HG02938 (cell line): ENCODE data around the gene FNDC3A.
"Not testable (repeated sequence)": the region's sequence is repeated elsewhere in the genome, so short reads cannot be mapped to it uniquely, and the experiment has no call there.

Experiments
- ATAC-seq: cut with Tn5 transposase; IDR thresholded peaks from one replicate; pipeline ENCODE4 v1.9.1; 2021; ENCODE audit warnings: mild to moderate bottlenecking, moderate library complexity; ENCODE audit not compliant: unreplicated experiment

The FNDC3A gene

DNA sequence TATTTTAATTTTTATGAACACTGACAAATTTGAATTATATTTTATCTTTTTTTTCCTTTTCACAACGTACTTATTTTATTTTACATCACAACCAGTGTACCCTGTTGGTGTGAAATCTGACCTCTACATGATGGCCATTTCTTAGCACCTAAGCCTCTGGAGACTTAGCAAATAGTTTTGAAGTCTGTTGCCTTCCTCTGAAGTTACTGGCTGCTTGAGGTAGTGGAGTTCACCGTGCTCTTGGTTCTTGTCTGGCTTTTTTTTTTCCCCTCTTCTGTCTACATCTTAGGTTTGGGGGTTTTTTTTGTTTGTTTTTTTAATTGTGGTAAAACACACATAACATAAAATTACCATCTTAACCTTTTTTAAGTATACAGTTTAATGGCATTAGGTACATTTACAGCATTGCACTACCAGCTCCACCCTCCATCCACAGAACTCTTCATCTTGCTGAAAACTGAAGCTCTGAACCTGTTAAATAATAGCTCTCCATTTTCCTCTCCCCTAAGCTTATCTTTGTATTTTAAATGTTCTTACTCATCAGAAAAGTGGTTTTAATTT lies 150.3 kb downstream of the FNDC3A start:
- ATAC-seq: no peak

DNA sequence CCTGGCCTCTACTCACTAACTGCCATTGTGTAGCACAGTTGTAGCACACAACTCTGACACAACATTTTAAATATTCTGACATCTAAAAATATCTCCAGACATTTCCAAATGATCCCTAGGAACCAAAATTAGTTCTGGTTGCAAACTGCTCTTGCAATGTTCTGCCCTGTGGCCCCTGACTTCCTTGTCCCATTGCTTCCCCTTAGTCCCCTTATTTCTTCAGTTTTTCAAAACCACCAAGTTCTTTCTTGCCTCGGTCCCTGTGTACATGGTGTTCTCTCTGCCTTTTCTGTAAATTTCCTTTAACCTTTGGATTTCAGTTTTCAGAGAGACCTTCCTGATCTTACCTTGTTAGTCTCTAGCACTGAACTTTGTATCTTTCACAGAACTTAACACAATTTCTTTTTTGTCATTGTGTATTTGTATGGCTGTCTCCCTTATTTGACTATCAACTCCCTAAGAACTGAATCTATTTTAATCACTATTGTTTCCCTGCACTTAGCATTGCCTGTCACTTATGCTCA lies 156.8 kb downstream of the FNDC3A start:
- no peak for ATAC-seq

DNA sequence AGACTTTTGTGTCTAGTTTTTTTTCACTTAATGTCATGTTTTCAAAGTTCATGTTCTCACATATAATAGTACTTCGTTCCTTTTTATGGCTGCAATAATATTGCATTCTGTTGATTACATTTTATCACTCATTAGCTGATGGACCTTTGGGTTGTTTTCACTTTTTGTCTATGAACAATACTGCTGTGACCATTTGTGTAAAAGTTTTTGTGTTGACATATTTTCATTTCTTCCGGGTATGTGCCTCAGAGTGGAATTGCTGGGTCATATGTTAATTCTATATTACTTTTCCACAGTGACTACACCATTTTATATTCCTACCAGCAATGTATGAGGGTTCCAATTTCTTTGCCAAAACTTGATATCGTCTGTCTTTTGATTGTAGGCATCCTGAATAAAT lies 158.6 kb downstream of the FNDC3A start:
- ATAC-seq: no peak

DNA sequence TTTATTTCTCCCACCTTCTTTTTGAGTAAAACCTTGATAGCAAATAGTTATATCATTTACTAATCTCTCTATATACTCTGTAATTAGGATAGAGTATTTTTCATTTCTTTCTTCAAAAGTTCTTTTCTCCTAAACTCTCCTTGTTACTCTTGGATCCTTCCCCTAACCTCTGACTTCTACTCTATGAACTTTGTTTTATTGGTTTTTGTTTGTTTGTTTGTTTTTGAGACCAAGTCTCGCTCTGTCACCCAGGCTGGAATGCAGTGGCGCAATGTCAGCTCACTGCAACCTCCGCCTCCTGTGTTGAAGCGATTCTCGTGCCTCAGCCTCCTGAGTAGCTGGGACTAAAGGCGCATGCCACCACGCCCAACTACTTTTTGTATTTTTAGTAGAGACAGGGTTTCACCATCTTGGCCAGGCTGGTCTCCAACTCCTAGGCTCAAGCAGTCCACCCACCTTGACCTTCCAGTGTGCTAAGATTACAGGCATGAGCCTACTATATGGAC lies 161.5 kb downstream of the FNDC3A start:
- not testable (repeated sequence) for ATAC-seq

DNA sequence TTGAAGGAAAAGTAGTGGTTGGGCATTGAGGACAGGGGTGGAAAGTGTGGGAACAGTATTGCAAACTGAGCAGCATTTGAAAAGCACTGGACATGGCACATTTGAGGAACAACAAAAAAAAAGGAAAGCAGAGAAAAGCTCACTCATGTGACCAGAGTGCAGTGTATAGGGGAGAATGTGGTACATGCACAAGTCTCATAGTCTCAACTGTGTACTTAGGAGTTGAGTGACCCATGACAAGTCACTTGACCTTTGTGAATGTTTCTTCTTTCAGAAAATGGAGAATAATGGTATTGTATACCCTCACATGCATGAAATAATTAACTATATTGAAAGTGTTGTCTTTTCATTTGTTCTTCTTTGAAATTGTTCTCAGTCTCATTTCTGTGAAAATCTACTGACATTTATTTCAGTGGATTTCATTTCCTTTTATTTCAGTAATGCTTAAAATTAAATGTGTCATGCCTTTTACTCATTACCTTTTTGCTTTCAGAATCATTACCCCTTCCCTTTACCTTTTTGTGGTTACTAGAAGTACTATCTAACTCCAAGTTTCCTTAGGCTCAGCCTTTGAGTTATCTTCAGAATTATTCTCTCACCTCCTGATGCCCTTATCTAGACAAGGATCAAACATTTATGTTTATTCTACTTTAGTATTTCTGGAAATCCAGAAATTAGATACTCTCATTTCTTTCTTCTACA lies 165.3 kb downstream of the FNDC3A start:
- ATAC-seq: no peak

DNA sequence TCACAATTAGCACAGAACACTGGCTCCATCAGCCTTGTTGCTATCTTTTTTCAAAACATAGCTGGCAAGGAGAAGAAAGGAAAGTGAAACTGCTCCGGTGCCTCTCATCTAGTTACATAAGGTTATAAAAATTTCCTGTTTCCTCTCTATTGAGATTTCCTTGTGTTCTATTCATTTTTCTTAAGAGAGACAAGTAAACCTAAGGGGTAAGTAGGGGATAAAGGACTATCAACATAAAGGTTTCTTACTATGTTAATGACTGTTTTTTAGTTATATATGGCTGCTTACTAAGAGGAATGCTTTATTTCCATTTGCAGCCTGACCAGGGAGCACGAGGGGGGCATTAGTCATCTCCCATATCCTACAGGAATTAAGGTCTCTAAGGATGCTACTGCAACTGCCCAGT lies 171.2 kb downstream of the FNDC3A start:
- no peak for ATAC-seq

DNA sequence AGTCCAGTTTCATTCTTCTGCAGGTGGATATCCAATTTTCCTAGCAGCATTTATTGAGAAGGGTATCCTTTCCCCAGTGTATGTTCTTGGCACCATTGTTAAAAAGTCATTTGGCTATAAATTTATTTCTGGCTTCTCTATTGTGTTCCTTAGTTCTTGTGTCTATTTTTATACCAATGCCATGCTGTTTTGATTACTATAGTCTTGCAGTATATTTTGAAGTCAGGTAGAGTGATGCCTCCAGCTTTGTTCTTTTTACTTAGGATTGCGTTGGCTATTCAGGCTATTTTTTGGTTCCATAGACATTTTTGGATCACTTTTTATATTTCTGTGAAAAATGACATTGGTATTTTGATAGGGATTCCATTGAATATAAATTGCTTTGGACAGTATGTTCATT lies 172.7 kb downstream of the FNDC3A start:
- ATAC-seq: no peak

DNA sequence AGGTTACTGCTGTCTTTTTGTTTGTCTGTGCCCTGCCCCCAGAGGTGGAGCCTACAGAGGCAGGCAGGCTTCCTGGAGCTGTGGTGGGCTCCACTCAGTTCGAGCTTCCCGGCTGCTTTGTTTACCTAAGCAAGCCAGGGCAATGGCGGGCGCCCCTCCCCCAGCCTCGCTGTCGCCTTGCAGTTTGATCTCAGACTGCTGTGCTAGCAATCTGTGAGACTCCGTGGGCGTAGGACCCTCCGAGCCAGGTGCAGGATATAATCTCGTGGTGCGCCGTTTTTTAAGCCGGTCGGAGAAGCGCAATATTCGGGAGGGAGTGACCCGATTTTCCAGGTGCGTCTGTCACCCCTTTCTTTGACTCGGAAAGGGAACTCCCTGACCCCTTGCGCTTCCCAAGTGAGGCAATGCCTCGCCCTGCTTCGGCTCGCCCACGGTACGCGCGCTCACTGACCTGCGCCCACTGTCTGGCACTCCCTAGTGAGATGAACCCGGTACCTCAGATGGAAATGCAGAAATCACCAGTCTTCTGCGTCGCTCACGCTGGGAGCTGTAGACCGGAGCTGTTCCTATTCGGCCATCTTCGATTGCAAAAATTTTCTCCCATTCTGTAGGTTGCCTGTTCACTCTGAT lies 182.4 kb downstream of the FNDC3A start:
- ATAC-seq: not testable (repeated sequence)

DNA sequence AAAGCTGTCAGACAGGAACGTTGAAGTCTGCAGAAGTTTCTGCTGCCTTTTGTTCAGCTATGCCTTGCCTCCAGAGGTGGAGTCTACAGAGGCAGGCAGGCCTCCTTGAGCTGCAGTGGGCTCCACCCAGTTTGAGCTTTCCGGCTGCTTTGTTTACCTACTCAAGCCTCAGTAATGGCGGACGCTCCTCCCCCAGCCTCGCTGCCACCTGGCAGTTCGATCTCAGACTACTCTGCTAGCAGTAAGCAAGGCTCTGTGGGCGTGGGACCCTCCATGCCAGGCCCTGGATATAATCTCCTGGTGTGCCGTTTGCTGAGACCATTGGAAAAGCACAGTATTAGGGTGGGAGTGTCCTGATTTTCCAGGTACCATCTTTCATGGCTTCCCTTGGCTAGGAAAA lies 187.4 kb downstream of the FNDC3A start:
- ATAC-seq: not testable (repeated sequence)

DNA sequence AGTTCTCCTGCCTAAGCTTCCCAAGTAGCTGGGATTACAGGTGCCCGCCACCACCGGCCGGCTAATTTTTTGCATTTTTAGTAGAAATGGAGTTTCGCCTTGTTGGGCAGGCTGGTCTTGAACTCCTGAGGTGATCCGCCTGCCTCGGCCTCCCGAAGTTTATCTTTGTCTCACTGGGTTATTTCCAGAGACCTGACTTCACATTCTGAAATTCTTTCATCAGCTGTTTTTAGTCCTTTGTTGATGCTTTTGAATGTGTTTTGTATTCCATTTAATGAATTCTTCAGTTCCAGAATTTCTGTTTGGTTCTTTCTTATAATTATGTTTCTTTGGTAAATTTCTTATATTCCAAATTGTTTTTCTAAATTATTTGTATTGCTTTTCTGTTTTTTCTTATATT lies 189.0 kb downstream of the FNDC3A start:
- no peak for ATAC-seq

DNA sequence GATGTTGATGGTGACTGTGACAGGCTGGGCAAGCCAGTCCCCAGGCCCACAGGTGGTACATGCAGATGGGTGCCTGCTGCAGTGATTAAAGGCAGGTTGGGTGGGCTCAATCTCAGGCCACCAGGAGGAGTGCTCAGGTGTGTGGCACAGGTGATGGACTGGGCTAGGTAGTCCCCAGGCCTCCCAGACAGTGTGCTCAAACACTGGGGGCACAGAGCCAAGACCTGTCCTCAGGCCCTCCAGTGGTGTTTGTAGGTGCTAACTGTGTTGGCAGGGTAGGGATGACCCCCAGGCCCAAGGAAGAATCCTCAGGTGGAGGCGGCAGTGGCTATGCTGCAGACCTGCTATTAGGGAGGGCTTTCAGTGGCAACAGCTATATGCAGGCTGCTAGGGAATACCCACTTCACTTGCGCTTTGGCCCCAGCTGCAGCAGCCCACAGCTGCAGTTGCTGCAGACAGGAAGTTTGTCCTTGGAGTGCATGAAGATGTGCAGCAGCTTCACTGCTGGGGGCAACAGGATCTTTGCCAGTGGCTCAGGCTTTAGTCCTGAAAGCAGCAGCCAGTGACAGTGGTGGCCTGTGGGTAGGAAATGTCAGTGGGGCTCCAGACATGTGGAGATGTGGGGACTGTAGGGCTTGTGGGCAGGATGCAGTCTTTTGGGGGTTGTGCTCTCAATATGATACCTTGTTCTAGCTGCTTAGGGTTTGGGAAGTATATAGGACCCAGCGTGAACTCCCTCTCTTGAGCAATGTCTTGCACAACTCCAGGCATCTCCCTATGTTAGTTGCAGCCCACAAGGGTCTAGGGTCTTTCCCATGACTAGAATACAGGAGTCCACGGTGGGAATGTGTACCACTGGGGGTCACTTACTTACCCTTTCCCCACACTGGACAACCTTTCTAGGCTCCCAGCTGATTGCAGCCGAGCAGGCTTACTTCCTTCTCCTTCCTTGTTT lies 190.4 kb downstream of the FNDC3A start:
- ATAC-seq: no peak

DNA sequence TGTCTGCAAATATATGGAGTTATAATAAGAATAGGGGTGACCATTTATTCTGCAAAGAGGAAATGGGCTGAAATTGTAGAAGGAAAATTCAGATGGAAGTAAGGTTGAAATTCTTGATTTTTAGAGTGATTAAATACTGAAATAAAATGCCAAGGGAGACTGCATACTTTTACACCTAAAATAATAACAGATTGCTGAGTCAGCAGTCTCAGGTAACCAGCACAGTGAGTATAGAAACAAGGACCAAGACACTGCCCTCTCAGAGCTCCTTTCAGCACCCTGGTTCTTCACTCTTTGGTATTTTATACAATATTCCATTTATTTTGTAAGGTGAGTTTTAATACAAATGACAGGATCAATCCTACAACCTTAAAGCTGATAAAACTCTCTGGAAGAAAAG lies 195.6 kb downstream of the FNDC3A start:
- ATAC-seq: no peak

DNA sequence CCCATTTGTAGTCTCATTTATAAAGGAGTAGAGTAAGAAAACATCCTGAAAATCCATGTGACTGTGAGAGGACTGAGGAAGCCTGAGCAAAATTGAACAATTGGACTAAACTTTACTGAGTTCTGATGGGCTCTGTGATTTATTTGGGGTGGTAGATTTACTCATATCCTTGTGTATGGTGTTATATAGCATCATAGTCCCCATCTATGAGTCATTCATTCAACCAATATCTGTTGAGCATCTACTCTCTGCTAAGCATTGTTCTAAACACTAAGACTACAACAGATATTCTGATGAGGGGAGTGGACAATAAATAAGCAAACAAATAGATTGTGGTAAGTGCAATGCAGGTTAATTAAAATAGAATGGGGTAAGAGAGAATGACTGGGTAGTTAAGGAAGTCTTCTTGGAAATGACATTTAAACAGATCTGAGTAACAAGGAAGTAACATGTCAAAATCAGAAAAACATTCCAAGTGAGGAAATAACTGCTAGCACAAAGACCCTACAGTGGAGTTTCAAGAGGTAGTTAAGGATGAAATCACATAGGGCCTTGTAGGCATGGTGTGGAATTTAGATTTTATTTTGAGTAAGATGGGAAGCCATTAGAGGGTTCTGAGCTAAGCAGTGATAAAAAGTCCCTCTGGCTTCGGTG lies 208.1 kb downstream of the FNDC3A start:
- ATAC-seq: no peak

DNA sequence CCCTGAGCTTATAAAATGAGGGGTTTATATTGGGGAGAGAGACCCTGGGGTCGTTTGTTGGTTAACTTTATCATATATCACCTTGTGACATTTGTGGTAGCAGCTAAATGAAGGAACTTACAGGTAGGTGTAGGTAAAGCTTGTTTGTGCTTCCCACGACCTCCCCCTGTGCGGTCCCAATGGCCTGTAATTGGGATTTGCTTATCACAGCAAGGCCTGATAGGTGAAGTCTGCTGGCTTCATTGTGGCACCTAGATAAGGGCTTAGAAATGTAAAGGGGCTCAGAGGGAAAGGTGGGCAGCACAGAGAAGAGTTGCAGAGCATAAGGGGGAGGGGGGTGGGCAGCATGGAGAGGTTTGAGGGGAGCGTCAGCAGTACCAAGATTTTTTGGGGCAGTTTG lies 208.9 kb downstream of the FNDC3A start:
- no peak for ATAC-seq

DNA sequence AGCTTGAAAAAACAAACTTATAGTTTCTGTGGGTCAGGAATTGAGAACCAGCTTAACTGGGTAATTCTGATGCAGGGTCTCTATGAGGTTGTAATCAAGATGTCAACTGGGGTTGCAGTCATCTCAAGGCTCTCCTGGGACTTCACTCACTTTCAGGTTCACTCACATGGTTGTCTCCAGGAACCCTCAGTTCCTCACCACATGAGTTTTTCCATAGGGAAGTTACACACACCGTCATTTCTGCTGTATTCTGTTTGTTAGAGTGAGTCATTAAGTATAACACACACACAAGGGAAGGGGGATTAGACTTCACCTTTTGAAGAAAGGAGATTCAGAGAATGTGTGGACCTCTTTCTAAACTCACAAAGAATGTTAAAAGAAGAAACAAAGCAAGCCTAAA lies 209.6 kb downstream of the FNDC3A start:
- ATAC-seq: no peak

DNA sequence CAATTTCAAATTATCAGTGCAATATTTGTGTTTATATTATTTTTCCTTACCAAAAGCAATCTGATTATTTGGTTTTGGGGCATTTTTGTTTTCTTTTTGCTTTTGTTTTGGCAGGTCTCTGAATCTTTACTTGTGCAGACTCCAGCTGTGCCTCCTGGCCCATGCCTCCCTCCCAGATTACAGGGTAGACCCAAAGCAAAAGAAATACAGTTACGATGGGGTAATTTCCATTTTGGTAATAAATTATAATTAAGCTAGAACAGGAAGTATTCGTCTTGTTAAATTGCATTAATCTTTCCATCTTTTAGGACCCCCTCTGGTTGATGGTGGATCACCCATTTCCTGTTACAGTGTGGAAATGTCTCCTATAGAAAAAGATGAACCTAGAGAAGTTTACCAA lies 215.2 kb downstream of the FNDC3A start:
- no peak for ATAC-seq

DNA sequence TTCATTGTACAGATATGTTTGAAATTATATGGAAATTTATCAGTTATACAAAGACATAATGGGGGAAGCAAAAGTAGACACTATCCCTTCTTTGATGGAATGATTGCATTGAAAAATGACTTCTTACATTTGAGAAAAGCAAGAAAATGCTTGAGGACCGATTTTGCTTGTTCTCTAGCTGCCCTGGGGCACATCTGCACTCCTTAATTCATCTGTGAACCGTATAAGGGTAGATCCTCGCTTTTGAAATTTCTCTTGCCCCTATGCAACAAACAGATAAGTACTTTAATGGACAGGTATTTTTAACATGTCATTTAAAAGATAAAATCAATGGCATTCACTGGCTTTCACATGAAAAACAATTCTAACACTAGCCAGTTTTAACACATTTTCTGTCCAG lies 230.9 kb downstream of the FNDC3A start:
- ATAC-seq: no peak

DNA sequence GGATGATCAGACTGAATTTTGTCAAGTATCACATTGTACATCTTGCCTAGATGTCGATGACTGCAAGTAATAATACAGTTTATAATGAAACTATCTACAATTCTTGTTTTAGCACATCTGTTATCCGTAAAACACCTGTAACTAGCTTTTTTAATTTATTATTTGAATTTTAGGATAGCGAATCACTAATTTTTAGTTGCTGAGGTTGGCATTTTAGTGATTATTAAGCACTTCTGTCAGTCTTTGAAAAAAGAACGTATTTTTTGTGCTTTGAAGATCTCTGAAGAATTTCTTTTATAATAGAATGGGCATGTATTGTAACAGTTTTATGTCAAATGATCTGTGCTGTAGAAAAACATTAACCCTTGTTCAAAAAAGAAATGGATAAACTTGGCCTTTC lies 232.9 kb downstream of the FNDC3A start:
- ATAC-seq: no peak

DNA sequence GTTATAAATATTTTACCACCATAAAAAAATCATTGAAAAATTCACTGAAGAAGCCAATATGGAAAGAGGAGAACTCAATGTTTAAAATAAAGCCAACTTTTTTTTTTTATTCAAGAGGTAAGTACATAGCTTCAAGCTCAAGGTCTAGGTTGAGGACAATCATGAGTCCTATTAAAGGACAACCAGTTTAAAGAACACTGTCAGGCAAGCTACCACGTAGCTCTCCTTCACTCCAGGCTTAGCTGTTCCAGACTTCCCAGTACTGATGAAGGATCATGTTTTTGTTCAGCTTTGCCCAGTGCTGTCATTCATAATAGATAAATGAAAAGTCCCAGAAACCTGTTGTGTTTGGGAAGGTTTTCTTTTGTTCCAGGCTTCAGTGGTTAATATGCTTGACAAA lies 234.4 kb downstream of the FNDC3A start:
- no peak for ATAC-seq

DNA sequence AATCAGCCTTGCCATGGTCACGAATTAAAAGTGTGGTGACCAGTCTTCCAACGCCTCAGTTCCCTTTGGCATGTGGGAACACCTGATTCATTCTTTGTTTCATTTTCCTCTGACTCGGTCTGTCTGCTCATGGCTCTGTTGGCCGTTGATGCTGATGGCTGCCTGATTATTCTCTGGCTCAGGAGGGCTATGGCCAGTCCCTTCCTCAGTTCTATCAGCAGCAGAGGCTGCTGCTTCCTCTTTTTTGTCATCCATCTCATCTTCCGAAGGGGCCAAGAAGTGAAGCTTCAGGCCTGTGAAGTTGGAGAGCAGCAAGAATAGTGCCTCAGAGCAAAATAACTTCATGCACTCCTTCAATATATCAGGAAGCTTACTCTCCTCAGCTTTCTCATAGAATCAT lies 235.0 kb downstream of the FNDC3A start:
- no peak for ATAC-seq
